Dedifferentiated amniotic fluid mesenchymal stem cell (primary cell): ENCODE data around the gene LARGE1.

ENCODE experiments used
- DNase-seq: peaks from one replicate; pipeline ENCODE4 v3.0.0-alpha.2; 2016; ENCODE audit errors: extremely low spot score

LARGE1 gene

DNA sequence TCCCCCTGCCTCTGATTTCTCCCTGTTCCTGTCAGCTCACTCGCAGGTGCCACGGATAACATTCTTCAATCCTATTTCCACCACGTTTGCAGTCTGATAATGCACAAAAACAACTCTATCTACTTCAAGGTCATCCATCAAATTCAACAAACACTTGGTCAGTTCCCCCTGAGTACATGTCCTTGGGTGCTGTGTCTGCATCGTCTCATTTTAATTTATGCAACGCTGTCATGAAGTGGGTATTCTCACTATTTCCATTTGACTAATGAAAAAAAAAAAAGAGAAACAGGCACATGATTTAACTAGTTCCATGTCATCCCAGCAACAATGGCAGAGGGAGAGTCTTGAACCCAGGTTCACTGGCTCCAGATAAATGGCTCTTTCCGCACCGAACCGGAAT lies 262.6 kb downstream of the LARGE1 start:
- DNase-seq = no peak

DNA sequence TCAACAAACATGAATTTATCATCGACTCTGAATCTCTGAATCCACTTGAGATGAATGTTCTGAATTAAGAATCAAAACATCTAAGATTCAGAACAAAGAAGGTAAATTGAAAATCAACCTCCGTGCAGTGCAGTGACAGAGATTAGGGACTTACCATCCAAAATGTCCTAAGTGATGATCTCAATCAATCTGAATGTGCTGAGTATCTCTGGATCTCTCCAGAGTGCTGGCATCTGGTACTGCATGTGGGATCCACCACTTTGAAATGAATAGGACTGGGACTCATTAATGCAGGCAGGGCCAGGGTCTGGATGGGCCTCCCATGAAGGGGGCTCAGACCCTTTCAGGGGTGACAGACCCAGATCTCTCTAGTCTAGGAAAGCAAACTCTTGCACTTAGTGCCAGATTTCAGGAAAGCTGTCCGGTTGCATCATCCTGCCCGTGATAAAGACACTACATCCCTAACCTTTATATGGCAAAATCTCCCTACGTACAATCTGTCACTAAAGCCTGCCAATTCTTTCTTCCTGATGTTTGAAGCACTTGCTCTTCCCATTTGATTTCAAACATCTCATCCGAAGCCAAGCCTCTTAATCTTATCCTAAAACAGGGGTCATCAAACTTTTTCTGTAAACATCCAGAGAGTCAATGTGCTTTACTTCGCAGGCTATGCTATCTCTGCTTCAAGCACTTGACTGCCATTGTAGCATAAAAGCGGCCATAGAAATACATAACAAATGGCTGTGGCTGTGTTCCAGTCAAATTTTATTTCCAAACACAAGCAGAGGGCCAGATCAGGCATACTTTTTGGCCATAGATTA lies 263.3 kb downstream of the LARGE1 start:
- DNase-seq = no peak

DNA sequence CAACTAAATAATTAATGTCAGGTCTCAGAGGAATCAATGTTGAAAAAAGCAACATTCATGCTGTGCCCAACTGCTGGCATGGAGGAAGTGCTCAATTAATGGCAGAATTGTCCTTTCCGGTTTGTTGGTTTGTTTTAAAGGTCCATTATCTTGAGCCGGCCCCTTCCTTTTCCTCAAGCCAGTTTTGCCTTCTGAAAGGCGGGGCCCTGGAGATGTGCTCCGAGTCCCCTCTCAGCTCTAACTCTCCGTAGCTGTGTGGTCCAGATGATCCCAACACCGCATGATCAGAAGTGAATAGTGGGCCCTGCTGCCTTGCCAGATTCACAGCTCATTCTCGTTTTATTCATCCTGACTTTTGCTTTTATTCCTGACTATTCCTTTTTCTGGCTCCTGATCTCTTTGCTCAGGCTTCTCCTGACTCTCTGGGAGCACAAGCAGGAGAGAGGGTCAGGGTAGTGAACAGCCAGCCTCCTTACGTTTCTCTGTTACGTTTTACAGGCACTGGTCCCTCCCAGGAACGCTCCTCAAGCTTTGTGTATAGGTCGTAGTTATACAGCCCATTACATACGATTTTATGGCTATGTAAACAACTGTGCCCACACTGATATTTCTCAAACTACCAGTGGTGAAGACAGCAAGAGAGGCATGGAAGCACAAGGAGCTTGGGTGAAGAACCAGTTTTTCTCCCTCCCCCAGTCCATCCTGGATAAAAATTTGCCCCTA lies 265.9 kb downstream of the LARGE1 start:
- no peak for DNase-seq

DNA sequence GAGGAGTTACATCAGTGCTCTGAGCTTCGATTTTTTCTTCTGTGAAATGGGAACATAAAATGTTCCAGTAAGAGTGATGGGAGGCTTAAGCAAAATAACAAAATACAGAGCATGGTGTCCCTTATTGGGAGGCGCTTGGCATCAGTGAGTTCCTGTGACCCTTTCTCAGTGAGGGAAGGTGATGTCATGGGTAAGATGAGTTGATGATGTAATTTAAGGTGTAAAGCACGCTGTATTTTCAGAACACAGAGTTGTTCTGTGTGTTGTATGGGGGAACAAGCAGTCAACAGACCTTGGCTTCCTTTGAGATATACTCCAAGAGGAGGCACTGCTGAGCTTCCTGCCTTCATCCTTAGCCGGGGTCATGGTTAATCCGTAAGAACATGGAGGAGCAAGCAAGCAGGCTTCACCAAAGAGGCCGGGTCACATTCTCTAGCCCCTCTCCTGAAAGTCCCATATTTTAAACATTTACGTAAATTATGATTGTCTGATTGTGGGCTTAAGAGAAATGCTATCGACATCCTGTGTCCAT lies 266.7 kb downstream of the LARGE1 start:
- no peak for DNase-seq

DNA sequence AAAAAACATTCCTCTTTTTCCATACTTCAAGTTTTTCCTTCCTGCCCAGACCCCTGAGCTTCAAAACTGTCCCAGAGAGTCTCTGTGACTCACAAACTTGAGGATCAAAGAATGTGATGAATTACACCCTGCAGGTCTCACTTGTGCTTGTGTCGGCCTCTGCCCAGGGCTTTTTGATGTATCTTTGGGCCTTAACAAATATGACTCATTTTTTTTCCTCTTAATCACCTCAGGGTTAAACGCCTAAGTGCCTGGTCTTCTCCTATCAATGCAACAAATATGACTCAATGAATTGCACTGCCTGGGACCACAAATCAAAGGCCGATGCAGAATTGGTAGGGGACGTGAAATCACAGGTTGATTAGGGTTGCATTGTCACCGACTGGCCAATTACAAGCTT lies 267.7 kb downstream of the LARGE1 start:
- DNase-seq = no peak

DNA sequence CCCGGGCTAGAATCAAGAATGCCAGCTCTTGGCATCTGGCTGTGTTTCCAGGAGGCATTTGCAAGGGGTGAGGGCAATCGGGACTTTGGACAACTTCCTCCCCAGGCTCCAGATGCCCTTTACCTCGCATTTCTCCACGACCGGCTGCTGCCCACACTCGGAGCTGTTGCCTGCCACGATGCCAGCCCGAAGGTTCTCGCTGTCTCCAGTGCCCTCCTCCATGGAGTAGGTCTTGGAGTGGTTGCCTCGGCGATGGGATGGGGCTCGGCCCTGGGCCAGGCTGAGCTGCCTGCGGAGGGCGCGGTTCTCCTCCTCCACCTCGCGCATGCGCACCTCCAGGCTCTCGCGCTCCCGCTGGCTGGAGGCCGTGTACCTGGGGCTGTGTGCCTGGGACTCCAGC lies 270.0 kb downstream of the LARGE1 start:
- no peak for DNase-seq

DNA sequence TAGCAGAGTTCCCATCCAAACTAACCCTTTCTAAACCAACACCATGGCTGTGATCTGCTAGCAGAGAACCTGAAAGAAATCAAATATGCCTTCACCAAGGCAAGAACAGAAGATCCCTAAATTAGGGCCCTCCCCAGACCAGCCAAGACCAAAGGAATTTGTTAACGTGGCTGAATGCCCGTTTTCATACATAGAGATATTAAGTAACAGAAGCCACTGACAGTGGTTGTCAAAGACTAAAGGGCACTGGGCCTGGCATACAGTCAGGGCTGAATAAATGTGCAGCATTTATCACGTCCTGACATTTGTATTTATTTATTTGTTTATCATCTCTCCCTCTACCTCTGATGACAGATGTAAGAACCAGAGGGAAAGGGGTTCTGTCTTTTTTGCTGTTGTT lies 271.8 kb downstream of the LARGE1 start:
- DNase-seq = no peak

DNA sequence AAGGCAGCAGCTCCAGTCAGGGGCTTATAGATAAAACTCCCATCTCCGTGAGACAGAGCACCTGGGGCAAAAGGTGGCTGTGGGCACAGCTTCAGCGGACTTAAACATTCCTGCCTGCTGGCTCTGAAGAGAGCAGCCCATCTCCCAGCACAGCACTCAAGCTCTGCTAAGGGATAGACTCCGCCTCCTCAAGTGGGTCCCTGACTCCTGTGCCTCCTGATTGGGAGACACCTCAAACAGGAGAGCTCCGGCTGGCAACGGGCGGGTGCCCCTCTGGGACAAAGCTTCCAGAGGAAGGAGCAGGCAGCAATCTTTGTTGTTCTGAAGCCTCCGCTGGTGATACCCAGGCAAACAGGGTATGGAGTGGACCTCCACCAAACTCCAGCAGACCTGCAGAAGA lies 279.4 kb downstream of the LARGE1 start:
- no peak for DNase-seq

DNA sequence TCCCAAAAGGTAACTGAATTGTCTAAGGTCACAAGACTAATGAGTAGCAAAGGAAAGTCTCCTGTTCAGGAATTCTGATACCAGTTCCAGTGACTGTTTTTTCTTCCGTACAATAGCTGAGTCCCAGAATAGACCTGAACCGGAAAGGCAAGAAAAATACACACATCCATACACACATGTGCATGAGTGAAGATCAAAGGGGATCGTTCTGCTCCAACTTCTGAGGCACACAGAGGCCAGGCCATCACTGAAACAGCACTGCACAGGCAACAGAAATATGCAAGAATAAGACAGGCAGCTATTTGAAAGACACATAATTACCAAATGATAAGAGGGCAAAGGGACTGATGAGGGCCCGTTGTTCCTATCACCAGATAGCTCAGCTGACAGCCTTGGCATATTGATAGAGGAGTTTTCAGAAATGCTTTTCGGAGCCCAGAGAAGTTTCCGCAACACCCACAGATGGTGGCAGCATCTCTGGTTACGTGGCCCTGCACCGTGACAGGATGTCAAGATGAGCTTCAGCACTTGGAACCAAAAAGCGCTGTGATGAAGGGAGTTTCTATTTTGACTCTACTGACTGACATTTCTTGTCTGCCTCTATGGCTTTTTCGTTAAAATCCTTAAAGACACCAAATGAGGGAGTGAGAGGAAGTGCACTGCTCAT lies 280.6 kb downstream of the LARGE1 start:
- DNase-seq = no peak

DNA sequence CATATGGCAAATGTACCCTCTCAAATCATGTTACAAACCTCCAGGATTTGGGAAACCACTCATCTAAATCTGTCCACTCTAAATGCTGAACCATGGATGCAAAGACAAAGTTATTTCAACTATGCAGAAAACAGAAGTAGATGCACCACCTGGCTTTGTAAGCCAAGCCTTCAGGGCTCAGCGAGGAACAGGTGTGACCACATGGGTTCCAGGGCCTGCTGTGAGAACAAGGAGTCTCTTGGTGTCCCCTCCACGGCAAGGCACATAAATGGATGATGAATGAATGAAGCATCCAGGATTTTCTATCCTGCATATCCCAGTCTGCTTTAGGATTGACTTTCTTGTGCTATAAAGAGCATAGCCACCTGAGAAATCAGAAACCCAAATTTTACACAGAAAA lies 284.5 kb downstream of the LARGE1 start:
- DNase-seq = no peak

DNA sequence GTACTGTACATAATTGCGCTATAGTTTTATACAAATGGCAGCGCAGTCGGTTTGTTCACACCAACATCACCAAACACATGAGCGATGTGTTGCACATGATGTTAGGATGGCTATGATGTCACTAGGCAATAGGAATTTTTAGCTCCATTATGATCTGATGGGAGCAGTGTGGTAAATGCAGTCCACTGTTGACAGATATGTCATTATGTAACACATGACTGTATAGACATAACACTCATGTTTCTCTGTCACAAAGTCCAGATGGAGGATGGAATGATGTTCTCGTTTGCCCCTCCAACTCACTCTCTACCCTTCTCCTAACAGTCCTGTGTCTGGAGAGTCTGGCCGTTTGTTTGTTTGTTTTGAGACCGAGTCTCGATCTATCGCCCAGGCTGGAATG lies 288.5 kb downstream of the LARGE1 start:
- no peak for DNase-seq

DNA sequence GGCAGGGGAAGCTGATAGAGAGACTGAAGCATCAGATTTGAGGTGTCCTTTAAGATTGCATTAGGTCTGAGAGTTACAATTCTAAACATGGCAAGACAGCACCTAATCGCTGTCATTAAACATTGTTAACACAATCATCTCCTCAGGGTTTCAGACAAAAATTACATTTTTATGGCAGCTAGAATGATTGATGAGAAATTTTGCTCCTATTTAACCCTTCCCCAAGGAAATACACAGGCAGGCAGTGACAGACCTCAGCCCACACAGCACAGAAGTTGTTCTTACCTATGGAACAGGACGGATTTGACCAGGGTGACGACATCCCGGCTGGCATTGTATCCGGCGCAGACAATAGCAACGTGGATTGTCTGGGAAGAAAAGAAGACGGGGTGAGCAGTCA lies 294.3 kb downstream of the LARGE1 start:
- DNase-seq = no peak

DNA sequence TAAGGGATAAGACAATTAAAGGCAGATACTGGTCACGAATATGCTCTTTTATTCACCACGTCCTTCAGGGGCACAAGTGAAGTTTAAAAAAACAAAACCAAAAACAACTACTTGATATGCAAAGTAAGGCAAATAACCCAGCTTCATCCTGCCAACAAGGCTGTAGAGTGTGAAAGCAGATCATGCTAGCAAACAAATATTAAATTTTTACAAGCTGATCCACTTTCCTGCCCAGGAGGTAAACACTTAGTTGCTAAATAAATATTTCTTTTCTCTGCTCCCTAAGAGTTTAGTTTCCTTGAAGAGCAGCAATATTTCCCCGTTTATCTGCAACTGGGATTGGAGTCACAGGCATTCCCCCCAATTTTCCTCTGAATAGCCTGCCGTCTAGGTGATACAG lies 300.2 kb downstream of the LARGE1 start:
- DNase-seq = no peak

DNA sequence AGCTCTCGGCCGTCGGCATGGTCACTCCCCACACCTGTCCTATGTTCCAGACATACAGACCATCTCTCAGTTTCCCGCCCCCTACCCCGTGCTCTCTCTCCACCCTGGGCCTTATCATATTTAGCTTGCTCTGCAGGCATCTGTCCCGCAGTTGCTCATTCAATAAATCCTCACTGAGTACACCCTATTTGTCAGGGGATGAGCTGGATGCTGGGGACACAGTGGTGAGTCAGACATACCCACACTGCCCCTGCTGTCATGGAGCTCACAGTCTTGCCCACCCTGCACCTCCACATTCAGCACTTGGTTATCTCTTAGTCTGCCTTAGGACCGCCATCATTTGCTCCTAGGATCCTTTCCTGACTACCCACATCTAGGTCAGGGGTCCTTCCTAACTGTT lies 313.8 kb downstream of the LARGE1 start:
- DNase-seq = no peak

DNA sequence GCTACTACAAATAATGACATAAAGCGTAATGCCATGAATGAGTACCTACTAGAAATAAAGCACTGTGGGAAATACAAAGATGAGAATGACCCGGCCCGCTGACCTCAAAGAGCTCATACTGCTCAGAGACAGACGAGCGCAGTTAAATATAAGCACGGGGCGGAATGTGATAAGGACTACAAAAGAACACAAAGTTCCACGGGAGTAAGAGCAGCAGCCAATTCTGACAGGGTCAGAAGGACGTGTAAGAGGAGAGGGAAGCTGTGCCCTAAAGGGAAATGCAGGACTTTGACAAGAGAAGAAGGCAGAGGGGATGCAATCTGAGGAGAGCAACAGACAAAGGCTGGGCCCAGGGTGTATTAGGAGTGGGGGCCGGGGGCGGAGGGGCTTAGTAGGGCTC lies 314.6 kb downstream of the LARGE1 start:
- DNase-seq = no peak

DNA sequence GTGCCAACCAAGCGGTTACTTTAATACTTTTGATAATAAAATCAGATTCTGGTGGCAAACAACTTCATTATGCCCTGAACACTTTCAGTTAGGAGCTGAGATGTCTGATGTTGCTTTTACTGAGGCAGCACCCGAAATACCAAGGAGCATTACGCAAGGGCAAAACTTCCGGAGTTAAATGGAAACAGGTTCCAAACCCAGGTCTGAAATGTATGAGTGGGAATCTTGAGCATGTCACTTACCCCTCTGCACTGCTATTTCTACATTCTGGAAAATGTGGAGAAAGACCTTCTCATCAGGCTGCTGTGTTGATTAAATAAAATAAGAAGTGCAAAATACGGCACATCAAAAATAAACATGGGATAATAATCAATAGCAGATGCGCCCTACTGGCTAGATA lies 315.1 kb downstream of the LARGE1 start:
- no peak for DNase-seq

DNA sequence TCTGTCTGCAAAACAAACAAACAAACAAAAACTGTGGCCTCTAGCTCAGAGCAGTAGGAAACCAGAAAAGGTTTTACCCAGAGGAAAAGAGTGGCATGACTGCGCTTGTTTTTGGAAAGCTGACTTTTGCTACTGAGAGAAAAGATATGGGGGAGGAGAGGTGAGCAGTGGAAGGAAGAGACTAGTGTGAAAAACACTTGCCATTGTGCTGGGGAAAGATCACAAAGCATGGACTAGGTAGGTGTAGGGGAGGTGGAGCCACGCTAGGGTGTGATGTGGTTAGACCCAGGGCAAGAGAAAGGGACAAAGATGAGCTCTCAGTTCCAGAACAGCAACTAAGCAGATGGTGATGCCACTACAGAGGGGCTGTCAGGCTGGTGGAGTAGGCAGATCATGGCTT lies 319.2 kb downstream of the LARGE1 start:
- no peak for DNase-seq

DNA sequence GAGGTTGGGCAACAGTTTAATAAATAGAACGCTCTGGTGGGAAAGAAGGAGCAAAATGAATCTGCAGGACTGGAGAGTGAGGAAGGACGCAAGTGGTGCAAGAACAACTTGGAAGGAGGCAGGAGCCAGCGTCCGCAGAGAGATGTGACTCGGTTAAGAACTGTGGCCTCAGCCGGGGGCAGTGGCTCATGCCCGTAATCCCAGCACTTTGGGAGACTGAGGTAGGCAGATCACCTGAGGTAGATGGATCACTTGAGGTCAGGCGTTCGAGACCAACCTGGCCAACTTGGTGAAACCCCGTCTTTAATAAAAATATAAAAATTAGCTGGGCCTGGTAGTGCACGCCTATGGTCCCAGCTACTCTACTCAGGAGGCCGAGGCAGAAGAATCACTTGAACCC lies 319.7 kb downstream of the LARGE1 start:
- no peak for DNase-seq

DNA sequence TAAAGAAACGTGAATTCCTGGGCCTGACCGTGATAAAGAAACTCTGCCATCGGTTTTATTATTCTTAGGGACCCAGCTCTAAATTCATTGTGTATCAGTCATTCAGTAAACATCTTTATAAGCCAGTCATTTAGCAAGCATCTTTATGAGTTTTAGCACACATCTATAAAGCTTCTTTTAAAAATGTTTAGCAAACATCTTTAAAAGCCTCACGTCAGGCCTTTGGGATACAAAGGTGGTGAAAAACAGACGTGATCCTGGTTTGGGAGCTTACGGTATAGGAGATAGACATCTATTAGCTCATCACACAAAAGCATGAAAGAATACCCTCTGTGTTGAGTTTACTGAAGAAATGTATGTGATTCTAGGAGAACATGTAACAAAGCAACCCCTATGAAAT lies 320.2 kb downstream of the LARGE1 start:
- DNase-seq = no peak

DNA sequence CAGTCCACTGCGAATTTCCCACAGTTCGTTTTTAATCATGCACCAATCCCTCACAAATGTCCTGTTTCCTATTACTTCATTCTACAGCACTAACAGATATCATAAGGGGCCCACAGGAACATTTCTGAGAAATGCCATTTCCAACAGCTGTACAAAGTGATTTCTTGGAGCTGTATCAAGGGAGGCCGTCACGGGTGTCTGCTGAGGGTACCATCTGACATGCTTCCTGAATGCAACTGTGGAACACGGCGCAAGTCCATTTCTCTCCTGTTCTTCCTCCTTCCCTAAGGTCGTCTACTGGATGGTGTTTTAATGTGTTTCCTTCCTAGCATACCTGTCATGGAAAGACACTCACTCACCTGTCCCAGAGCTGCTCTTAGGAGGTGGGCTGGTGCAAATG lies 320.7 kb downstream of the LARGE1 start:
- DNase-seq = no peak

DNA sequence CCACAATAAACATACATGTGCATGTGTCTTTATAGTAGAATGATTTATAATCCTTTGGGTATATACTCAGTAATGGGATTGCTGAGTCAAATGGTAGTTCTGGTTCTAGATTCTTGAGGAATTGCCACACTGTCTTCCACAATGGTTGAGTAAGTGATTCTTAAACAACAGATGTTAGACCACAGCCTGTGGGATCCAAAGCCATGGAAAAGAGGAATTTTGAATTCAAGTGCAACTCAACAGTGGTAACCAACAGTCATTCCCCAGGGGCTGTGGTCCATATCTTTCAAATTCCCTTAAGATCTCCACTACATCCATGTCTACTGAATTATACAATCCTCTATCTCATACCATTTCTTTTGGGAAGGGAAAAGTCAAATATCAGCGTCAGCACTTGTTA lies 321.5 kb downstream of the LARGE1 start:
- DNase-seq = no peak

DNA sequence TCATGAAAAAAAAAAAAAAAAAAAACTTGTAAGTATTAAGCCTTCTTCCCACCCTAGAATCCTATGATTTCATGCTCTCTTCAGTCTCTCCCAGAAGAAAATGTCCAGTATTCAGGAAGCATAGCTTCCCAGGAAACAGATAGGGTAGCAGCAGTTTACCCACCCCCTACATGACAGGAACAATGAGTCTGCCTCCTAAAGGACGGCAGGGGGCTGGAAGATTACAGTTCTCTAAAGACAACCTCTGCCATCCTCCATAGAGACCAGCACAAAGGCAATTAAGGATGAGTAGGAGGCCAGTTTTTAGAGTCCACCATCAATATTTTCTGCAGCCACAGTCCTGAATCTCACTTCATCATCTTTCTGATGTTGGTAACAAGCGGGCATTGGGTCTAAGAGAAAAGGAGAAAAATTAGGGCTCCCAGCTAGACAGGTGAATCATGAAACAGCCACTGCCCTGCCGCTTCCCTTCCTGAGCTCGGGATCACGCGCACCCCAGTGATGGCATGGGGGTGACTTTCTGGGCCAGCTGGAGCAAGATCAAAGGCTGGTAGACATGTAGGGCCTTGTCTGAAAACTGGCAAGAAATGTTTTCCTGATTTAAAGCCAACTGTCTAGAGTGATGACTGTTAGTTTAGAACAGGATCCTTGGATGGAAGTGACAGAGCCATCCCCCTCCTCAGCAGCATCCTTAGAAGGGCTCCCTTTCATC lies 322.8 kb downstream of the LARGE1 start:
- DNase-seq = no peak
